ENCODE measurements around the gene COMTD1.

DNA sequence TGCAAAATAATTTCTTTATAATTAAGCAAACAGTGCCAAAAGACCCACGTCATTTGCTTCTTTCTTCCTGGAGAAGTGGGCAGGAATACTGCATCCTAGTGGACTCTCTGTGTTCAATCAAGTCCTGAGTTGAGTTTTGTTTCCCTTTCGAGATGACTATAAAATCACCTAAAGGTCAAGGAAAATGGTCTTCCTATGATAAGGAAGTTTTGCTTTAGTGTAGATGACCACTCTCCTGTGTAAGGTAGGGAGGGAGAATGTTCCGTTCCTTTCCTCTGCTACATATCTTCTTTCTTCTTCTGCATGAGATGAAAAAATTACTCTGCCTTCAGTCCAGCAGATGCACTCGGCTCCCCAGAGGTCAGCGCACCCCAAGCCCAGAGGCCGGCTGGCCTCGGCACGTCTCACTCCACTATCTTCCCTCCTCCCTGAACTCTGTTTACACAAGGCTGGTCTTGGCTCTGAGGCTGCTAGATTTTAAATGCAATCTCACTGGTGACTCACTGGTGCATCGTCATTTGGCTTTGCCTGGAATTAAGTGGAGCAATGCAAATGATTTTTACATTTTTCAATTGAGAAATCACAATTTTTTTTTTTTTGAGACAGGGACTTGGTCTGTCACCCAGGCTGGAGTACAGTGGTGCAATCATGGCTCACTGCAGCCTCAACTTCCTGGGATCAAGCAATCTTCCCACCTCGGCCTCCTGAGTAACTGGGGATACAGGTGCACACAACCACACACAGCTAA, 43.8 kb downstream of the COMTD1 start:
- TF ChIP-seq CTCF (IDR thresholded peaks at IDR 0.05 in 8 of 11, conservative IDR thresholded peaks at IDR 0.05 in 3 of 11) (no peak), POLR2A (IDR thresholded peaks at IDR 0.05) (no peak)

Data from spleen (tissue), 7 donors.